ENCODE results near the gene MRPL46. TPM values are rescaled to one million over a fixed set of nuclear protein-coding genes. Genes with fewer than 3 reads are reported as not detected.

The MRPL46 gene
- total and polyA plus RNA-seq, 7 experiments from 2014 or later: 9.2 to 74.3 (median 29.5) TPM

DNA sequence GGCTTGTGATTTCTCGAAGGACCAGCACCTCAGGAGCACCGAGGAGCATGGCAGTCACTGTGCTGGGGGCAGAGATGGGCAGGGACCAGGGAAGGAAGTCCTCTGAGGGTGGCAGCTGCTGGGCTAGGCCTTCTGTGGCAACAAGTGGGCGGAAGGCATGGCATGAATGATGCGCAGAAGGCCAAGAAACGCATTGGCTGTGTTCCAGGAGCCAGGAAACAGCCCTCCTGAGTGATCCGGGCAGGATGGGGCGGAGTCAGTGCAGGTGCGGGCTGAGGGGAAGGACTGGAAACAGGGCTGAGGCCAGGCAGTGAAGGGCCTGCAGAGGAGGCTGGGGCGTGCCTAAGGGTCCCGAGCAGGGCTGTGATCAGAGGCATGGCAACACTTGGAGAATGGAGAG lies 24.0 kb upstream of the MRPL46 start:
- peaks cover 0 to 10% (median 0%) of the 10 kb centered on the region in 5 donors for H3K36me3 Mint-ChIP-seq
- no peak overlapping the region for H3K27ac Mint-ChIP-seq
- CTCF ChIA-PET: no interaction called here

GRCh38 chr15:88490036-88490435 lies 22.8 kb upstream of the MRPL46 start:
- DNase-seq: no peak
- ChIA-PET POLR2A (no interaction called here), CTCF (no interaction called here)
- H3K36me3 ChIP-seq (ENCODE audit: control insufficient read depth in 2 of 3, insufficient read depth in 3 of 3, low read length in 3 of 3): peaks cover 0 to 4% (median 0%) of the 10 kb centered on the region in 3 experiments
- Mint-ChIP-seq H3K4me3 (no peak overlapping the region), H3K27ac (no peak overlapping the region), H3K4me1 (peaks cover 0 to 6% (median 0%) of the 10 kb centered on the region in 7 donors), H3K36me3 (peaks cover 0 to 9% (median 0%) of the 10 kb centered on the region in 5 donors), H3K9me3 (no peaks in the 10 kb centered on the region), H3K27me3 (no peaks in the 10 kb centered on the region)
- H3K4me3 ChIP-seq (ENCODE audit: low read length): no peak overlapping the region
- no peaks in the 10 kb centered on the region for H3K9me3 ChIP-seq (ENCODE audit: control insufficient read depth in 2 of 3, low read length in 3 of 3)
- intact Hi-C loops (cut with micrococcal nuclease): no loop called here
- no peaks in the 10 kb centered on the region for H3K4me1 ChIP-seq (ENCODE audit: control insufficient read depth in 2 of 2, insufficient read depth in 2 of 2, low read length in 2 of 2)
- H3K27ac ChIP-seq (ENCODE audit: low read depth, low read length): no peak overlapping the region
- no peaks in the 10 kb centered on the region for H3K27me3 ChIP-seq (ENCODE audit: control insufficient read depth in 2 of 2, insufficient read depth in 2 of 2, low read length in 2 of 2)
- no peak for ATAC-seq

More for the DNA sequence above, 24.0 kb upstream of the MRPL46 start:
- ATAC-seq (no peak), DNase-seq (no peak)
- POLR2A ChIA-PET: no interaction called here
- no peak overlapping the region for H3K27ac ChIP-seq (ENCODE audit: low read depth, low read length)
- peaks cover 0 to 6% (median 0%) of the 10 kb centered on the region in 3 experiments for H3K36me3 ChIP-seq (ENCODE audit: control insufficient read depth in 2 of 3, insufficient read depth in 3 of 3, low read length in 3 of 3)
- H3K4me3 ChIP-seq (ENCODE audit: low read length): no peak overlapping the region
- H3K4me1 Mint-ChIP-seq: peaks cover 0 to 6% (median 0%) of the 10 kb centered on the region in 7 donors
- H3K27me3 Mint-ChIP-seq: no peaks in the 10 kb centered on the region
- no peak overlapping the region for H3K4me3 Mint-ChIP-seq
- intact Hi-C loops (cut with micrococcal nuclease): no loop called here
- H3K9me3 ChIP-seq (ENCODE audit: control insufficient read depth in 2 of 3, low read length in 3 of 3): no peaks in the 10 kb centered on the region
- no peaks in the 10 kb centered on the region for H3K9me3 Mint-ChIP-seq
- H3K27me3 ChIP-seq (ENCODE audit: control insufficient read depth in 2 of 2, insufficient read depth in 2 of 2, low read length in 2 of 2): no peaks in the 10 kb centered on the region
- no peaks in the 10 kb centered on the region for H3K4me1 ChIP-seq (ENCODE audit: control insufficient read depth in 2 of 2, insufficient read depth in 2 of 2, low read length in 2 of 2)

- Mint-ChIP-seq H3K27ac (peak overlapping the region in 1 of 9 donors; percentile 47), H3K4me3 (no peak overlapping the region), H3K36me3 (peaks cover 0 to 9% (median 0%) of the 10 kb centered on the region in 5 donors), H3K9me3 (no peaks in the 10 kb centered on the region), H3K4me1 (peaks cover 0 to 6% (median 0%) of the 10 kb centered on the region in 7 donors), H3K27me3 (no peaks in the 10 kb centered on the region)
- intact Hi-C loops (cut with micrococcal nuclease): no loop called here
- no peak for DNase-seq
- ATAC-seq: no peak
- no peaks in the 10 kb centered on the region for H3K27me3 ChIP-seq (ENCODE audit: control insufficient read depth in 2 of 2, insufficient read depth in 2 of 2, low read length in 2 of 2)
- no peaks in the 10 kb centered on the region for H3K36me3 ChIP-seq (ENCODE audit: control insufficient read depth in 2 of 3, insufficient read depth in 3 of 3, low read length in 3 of 3)
- ChIA-PET POLR2A (no interaction called here), CTCF (interaction anchor here (0.8 kb wide), 1 partner anchor 165 kb away, joined by 3 read pairs; no protein-coding TSS in a partner anchor)
- H3K9me3 ChIP-seq (ENCODE audit: control insufficient read depth in 2 of 3, low read length in 3 of 3): no peaks in the 10 kb centered on the region
- H3K4me3 ChIP-seq (ENCODE audit: low read length): no peak overlapping the region
- H3K27ac ChIP-seq (ENCODE audit: low read depth, low read length): no peak overlapping the region
- no peaks in the 10 kb centered on the region for H3K4me1 ChIP-seq (ENCODE audit: control insufficient read depth in 2 of 2, insufficient read depth in 2 of 2, low read length in 2 of 2)
Observed at GRCh38 chr15:88489321-88489720, 22.1 kb upstream of the MRPL46 start.

DNA sequence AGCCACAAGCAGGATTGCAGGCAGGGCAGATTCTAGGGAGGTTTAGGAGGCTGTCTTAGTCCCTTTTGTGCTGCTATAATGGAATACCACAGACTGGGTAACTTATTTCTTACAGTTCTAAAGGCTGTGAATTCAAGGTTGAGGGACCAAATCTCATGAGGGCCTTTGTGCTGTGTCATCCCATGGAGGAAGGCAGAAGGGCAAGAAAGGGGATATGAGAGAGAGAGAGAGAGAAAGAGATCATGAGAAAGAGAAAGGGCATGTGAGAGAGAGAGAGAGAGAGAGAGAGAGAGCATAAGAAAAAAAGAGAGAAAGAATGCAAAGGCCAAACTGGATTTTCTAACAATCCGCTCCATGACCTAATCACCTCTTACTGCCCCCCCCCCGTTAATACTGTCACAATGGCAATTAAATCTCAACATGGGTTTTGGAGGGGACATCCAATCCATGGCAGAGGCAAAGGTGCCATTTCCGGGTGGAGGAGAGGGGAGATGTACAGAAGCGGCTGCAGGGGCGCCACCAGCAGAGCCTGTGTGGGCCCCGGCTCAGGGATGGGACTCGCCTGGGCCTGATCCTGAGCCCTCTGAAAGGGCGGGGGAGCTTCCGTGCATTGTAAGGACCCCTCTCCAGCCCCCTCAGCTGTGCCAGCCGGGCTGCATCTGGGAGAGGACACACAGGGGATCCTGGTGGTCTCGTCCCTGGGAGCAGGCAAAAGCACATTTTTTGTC lies 20.8 kb upstream of the MRPL46 start:
- H3K36me3 ChIP-seq (ENCODE audit: control insufficient read depth in 2 of 3, insufficient read depth in 3 of 3, low read length in 3 of 3): no peaks in the 10 kb centered on the region
- Mint-ChIP-seq H3K27ac (peak overlapping the region in 1 of 9 donors; percentile 78), H3K9me3 (no peaks in the 10 kb centered on the region), H3K4me1 (peaks cover 0 to 6% (median 0%) of the 10 kb centered on the region in 7 donors), H3K36me3 (no peaks in the 10 kb centered on the region), H3K4me3 (no peak overlapping the region), H3K27me3 (no peaks in the 10 kb centered on the region)
- ATAC-seq (no peak), DNase-seq (no peak)
- H3K9me3 ChIP-seq (ENCODE audit: control insufficient read depth in 2 of 3, low read length in 3 of 3): no peaks in the 10 kb centered on the region
- no peaks in the 10 kb centered on the region for H3K4me1 ChIP-seq (ENCODE audit: control insufficient read depth in 2 of 2, insufficient read depth in 2 of 2, low read length in 2 of 2)
- no peaks in the 10 kb centered on the region for H3K27me3 ChIP-seq (ENCODE audit: control insufficient read depth in 2 of 2, insufficient read depth in 2 of 2, low read length in 2 of 2)
- CTCF ChIA-PET: no interaction called here
- no peak overlapping the region for H3K27ac ChIP-seq (ENCODE audit: low read depth, low read length)
- no peak overlapping the region for H3K4me3 ChIP-seq (ENCODE audit: low read length)
- POLR2A ChIA-PET: no interaction called here
- intact Hi-C loops (cut with micrococcal nuclease): no loop called here

GRCh38 chr15:88487178-88487795 lies 20.1 kb upstream of the MRPL46 start:
- Histone ChIP-seq H3K4me1 (ENCODE audit: control insufficient read depth in 2 of 2, insufficient read depth in 2 of 2, low read length in 2 of 2) (no peaks in the 10 kb centered on the region), H3K27ac (ENCODE audit: low read depth, low read length) (no peak overlapping the region), H3K36me3 (ENCODE audit: control insufficient read depth in 2 of 3, insufficient read depth in 3 of 3, low read length in 3 of 3) (no peaks in the 10 kb centered on the region), H3K4me3 (ENCODE audit: low read length) (no peak overlapping the region), H3K27me3 (ENCODE audit: control insufficient read depth in 2 of 2, insufficient read depth in 2 of 2, low read length in 2 of 2) (no peaks in the 10 kb centered on the region), H3K9me3 (ENCODE audit: control insufficient read depth in 2 of 3, low read length in 3 of 3) (no peaks in the 10 kb centered on the region)
- Mint-ChIP-seq H3K27me3 (no peaks in the 10 kb centered on the region), H3K4me3 (no peak overlapping the region), H3K4me1 (peaks cover 0 to 6% (median 0%) of the 10 kb centered on the region in 7 donors), H3K9me3 (no peaks in the 10 kb centered on the region), H3K27ac (no peak overlapping the region), H3K36me3 (peaks cover 0 to 4% (median 0%) of the 10 kb centered on the region in 5 donors)
- ChIA-PET CTCF (no interaction called here), POLR2A (no interaction called here)
- no peak for ATAC-seq
- intact Hi-C loops (cut with micrococcal nuclease): no loop called here
- no peak for DNase-seq

DNA sequence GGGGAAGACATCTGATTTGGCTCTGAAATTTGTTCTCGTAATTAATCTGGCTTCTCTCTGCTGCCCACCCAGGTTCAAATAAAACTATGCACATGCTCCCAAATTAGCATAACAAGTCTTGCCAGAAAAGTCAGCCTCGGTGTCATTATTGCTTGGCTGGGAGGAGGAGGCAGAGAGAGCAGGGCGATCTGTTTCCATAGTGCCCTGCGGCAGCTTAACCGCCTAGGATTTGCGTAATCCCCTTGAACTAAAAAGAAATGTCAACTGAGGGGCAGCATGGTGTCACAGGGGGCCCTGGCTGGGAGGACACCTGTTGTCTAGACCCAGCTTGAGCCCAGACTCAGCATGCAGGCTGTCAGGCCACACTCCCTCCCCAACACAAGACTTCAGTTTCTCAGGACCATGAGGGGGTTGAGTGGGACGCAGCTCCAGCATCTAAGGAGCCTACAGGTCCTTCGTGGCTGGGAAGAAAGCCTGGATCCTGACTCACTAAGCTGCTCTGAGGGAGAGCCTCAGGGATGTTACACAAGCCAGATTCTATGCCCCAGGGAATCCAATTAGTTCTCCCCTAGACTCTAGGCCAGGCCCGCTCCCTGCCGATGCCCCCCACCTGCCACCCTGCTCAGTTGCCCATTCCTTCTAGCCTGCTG lies 17.6 kb upstream of the MRPL46 start:
- Histone ChIP-seq H3K4me3 (ENCODE audit: low read length) (no peak overlapping the region), H3K9me3 (ENCODE audit: control insufficient read depth in 2 of 3, low read length in 3 of 3) (no peaks in the 10 kb centered on the region), H3K36me3 (ENCODE audit: control insufficient read depth in 2 of 3, insufficient read depth in 3 of 3, low read length in 3 of 3) (peaks cover 0 to 8% (median 0%) of the 10 kb centered on the region in 3 experiments), H3K4me1 (ENCODE audit: control insufficient read depth in 2 of 2, insufficient read depth in 2 of 2, low read length in 2 of 2) (no peaks in the 10 kb centered on the region), H3K27ac (ENCODE audit: low read depth, low read length) (no peak overlapping the region), H3K27me3 (ENCODE audit: control insufficient read depth in 2 of 2, insufficient read depth in 2 of 2, low read length in 2 of 2) (no peaks in the 10 kb centered on the region)
- Mint-ChIP-seq H3K36me3 (peaks cover 0 to 6% (median 0%) of the 10 kb centered on the region in 5 donors), H3K27me3 (no peaks in the 10 kb centered on the region), H3K27ac (no peak overlapping the region), H3K4me1 (peaks cover 0 to 7% (median 0%) of the 10 kb centered on the region in 7 donors), H3K9me3 (no peaks in the 10 kb centered on the region), H3K4me3 (no peak overlapping the region)
- ATAC-seq: no peak
- no peak for DNase-seq
- ChIA-PET POLR2A (no interaction called here), CTCF (no interaction called here)
- intact Hi-C loops (cut with micrococcal nuclease): no loop called here
